ENCODE measurements around the gene TOP1.

DNA sequence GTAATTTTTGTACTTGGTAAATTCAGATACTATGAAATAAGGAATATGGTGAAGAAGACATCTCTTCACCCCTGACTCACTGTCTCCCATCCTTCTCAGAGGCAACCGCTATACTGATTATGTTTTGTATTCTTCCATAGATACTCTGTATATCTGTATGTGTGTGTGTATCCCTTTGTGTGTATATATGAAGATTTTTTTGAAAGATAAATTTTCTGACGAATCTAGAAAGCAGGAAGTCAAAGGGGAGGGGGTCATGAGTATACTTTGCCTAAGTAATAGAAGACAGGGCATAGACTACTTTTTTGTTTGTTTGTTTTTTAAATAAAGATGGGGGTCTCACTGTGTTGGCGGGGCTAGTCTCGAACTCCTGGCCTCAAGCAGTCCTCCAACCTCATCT, 48.2 kb downstream of the TOP1 start:
- TF ChIP-seq NFIC (IDR thresholded peaks at IDR 0.05; ENCODE audit: borderline replicate concordance) (no peak), EP300 (IDR thresholded peaks at IDR 0.05; ENCODE audit: borderline replicate concordance in 1 of 2, low read depth in 1 of 2, low read length in 1 of 2) (no peak), EZH2phosphoT487 (IDR thresholded peaks at IDR 0.05; ENCODE audit: borderline replicate concordance, low read depth) (no peak), TAF1 (IDR thresholded peaks at IDR 0.05; ENCODE audit: borderline replicate concordance, low read depth, low read length) (no peak), RXRA (IDR thresholded peaks at IDR 0.05; ENCODE audit: borderline replicate concordance, low read depth) (no peak), TCF12 (IDR thresholded peaks at IDR 0.05) (no peak), POLR2AphosphoS5 (IDR thresholded peaks at IDR 0.05; ENCODE audit: low read depth, low read length) (no peak), YY1 (IDR thresholded peaks at IDR 0.05; ENCODE audit: low read depth) (no peak), CHD2 (IDR thresholded peaks at IDR 0.05; ENCODE audit: low read length, partially characterized antibody) (no peak), RFX5 (IDR thresholded peaks at IDR 0.05; ENCODE audit: low read length) (no peak)
- TF ChIP-seq, protein P1, sequence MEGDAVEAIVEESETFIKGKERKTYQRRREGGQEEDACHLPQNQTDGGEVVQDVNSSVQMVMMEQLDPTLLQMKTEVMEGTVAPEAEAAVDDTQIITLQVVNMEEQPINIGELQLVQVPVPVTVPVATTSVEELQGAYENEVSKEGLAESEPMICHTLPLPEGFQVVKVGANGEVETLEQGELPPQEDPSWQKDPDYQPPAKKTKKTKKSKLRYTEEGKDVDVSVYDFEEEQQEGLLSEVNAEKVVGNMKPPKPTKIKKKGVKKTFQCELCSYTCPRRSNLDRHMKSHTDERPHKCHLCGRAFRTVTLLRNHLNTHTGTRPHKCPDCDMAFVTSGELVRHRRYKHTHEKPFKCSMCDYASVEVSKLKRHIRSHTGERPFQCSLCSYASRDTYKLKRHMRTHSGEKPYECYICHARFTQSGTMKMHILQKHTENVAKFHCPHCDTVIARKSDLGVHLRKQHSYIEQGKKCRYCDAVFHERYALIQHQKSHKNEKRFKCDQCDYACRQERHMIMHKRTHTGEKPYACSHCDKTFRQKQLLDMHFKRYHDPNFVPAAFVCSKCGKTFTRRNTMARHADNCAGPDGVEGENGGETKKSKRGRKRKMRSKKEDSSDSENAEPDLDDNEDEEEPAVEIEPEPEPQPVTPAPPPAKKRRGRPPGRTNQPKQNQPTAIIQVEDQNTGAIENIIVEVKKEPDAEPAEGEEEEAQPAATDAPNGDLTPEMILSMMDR (IDR thresholded peaks at IDR 0.05), result no peak
- TF ChIP-seq, protein P2, sequence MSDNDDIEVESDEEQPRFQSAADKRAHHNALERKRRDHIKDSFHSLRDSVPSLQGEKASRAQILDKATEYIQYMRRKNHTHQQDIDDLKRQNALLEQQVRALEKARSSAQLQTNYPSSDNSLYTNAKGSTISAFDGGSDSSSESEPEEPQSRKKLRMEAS (IDR thresholded peaks at IDR 0.05; ENCODE audit: low read depth), result no peak
